Bronchial epithelial cell (primary cell): ENCODE data around the gene ENTPD3. TPM values are rescaled to one million over a fixed set of nuclear protein-coding genes. Genes with fewer than 3 reads are reported as not detected.
"Not testable (repeated sequence)": the region's sequence is repeated elsewhere in the genome, so short reads cannot be mapped to it uniquely, and the experiment has no call there.

Experiments used
- DNase-seq: peaks from one replicate; pipeline ENCODE4 v3.0.0-alpha.2; 2010; ENCODE audit warnings: low read depth
- FAIRE-seq: peaks from 2 replicates; lab custom pipeline; 2011; peaks lifted over from hg19 to GRCh38; lab: Jason Lieb, UNC
- H3K27me3 ChIP-seq: 2 replicates; pipeline ENCODE4 v1.5.1; 2011; ENCODE audit warnings: low read length; ENCODE audit not compliant: control insufficient read depth, insufficient read depth
- H3K36me3 ChIP-seq: 2 replicates; pipeline ENCODE4 v1.5.1; 2011; ENCODE audit warnings: low read length; ENCODE audit not compliant: control insufficient read depth, insufficient read depth
- H3K4me3 ChIP-seq: 2 replicates; pipeline ENCODE4 v1.5.1; 2011; ENCODE audit warnings: mild to moderate bottlenecking, low read depth, low read length, control low read depth
- CTCF ChIP-seq: IDR thresholded peaks from 2 replicates; pipeline ENCODE4 v1.5.1; 2011; ENCODE audit warnings: mild to moderate bottlenecking, moderate library complexity, low read length, control low read depth, inconsistent platforms; ENCODE audit not compliant: insufficient read depth, severe bottlenecking
- total RNA-seq: library from RNA; depleted of rRNA; stranded (reverse); fragments of >200 nt; gene quantifications from 2 replicates; pipeline ENCODE4 v1.2.1, GENCODE V29; 2014

ENTPD3 gene
- total RNA-seq, 1 donor from 2014 or later = 8.4 TPM

GRCh38 chr3:40455328-40455727, 68.3 kb downstream of the ENTPD3 start:
- Histone ChIP-seq H3K36me3 (peaks cover 9% of the 10 kb centered on the region), H3K27me3 (no peaks in the 10 kb centered on the region), H3K4me3 (no peak overlapping the region)
- FAIRE-seq = no peak
- no peak for TF ChIP-seq CTCF
- no peak for DNase-seq

GRCh38 chr3:40456279-40456939, 69.4 kb downstream of the ENTPD3 start:
- FAIRE-seq (no peak), DNase-seq (no peak)
- Histone ChIP-seq H3K27me3 (no peaks in the 10 kb centered on the region), H3K4me3 (peak overlapping the region; percentile 99), H3K36me3 (peaks cover 11% of the 10 kb centered on the region)
- no peak for TF ChIP-seq CTCF

- no peak for FAIRE-seq
- DNase-seq = peak; percentile 90
- Histone ChIP-seq H3K27me3 (no peaks in the 10 kb centered on the region), H3K4me3 (peak within 1 kb of the TSS; percentile 99), H3K36me3 (peaks cover 11% of the 10 kb centered on the region)
- TF ChIP-seq CTCF = no peak
Measured at GRCh38 chr3:40456940-40457823, 70.2 kb downstream of the ENTPD3 start, which contains the start of gene RPL14. Gene RPL14, plus strand, starts transcription at chr3:40457339. Its CDS starts 133 bp downstream, at chr3:40457472.

GRCh38 chr3:40458473-40458872, 71.5 kb downstream of the ENTPD3 start:
- Histone ChIP-seq H3K27me3 (no peaks in the 10 kb centered on the region), H3K4me3 (peak overlapping the region; percentile 99), H3K36me3 (peaks cover 14% of the 10 kb centered on the region)
- TF ChIP-seq CTCF = no peak
- FAIRE-seq (no peak), DNase-seq (no peak)

DNA sequence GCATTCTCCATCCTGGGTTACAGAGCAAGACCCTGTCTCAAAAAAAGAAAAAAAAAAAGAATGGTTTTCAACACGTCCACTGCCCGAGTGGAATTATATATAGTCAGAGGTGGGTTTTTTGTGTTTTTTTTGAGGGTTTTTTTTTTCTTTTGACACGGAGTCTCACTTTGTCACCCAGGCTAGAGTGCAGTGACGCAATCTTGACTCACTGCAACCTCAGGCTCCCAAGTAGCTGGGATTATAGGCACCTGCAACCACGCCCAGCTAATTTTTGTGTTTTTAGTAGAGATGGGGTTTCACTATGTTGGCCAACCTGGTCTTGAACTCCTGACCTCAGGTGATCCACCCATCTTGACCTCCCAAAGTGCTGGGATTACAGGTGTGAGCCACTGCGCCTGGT, 73.5 kb downstream of the ENTPD3 start:
- FAIRE-seq, H3K27me3 ChIP-seq, H3K4me3 ChIP-seq: not testable (repeated sequence)
- peaks cover 15% of the 10 kb centered on the region for H3K36me3 ChIP-seq
- DNase-seq = peak; percentile 61

DNA sequence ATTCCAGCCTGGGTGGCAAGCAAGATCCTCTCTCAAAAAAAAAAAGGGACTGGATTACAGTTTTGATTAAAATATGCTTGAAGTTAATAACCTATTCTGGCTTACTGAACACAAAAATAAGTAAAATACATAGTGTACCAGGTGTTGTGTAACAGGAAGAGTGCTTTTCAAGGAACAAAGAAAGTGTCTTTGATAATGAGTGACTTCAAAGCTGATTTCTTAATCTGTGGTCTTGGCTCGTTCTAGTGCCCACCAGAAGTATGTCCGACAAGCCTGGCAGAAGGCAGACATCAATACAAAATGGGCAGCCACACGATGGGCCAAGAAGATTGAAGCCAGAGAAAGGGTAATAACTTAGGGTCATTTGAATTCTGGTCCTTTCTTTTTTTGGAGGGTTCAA, 74.2 kb downstream of the ENTPD3 start:
- no peak for DNase-seq
- TF ChIP-seq CTCF = no peak
- Histone ChIP-seq H3K4me3 (no peak overlapping the region), H3K36me3 (peaks cover 15% of the 10 kb centered on the region), H3K27me3 (no peaks in the 10 kb centered on the region)
- no peak for FAIRE-seq

- H3K36me3 ChIP-seq = peaks cover 15% of the 10 kb centered on the region
- H3K4me3 ChIP-seq, H3K27me3 ChIP-seq, FAIRE-seq, DNase-seq: not testable (repeated sequence)
Measured at GRCh38 chr3:40462838-40463237, 75.9 kb downstream of the ENTPD3 start.
